HepG2 (cell line): ENCODE results near the gene RIT2. TPM values are rescaled to one million over a fixed set of nuclear protein-coding genes. Genes with fewer than 3 reads are reported as not detected.

Source experiments
- ATAC-seq: fragments of 200-7000 bp; cut with Tn5 transposase; 3 replicates; pipeline ENCODE4 v1.9.1; 2020; ENCODE audit warnings: mild to moderate bottlenecking, moderate library complexity
- BruUV-seq: library from RNA; stranded (reverse); fragments of 400-500 nt; replicated peaks from 2 replicates; lab custom pipeline; 2021; lab: Mats Ljungman, UMichigan
- CTCF ChIA-PET: fragments of 300-600 bp; formaldehyde crosslinking; extraction: SDS; loops from one replicate; lab custom pipeline; 2021; ENCODE audit warnings: low total read pairs, inconsistent platforms, low intra/inter-chr PET ratio; lab: Yijun Ruan, JAX
- POLR2A ChIA-PET: fragments of 350-600 bp; sonication (Branson Sonifier 250); formaldehyde crosslinking; loops from one replicate; lab custom pipeline; 2020; ENCODE audit warnings: antibody characterized with exemption, inconsistent platforms; lab: Yijun Ruan, JAX
- DNase-seq: peaks from one replicate; pipeline ENCODE4 v3.0.0-alpha.2; 2015; ENCODE audit warnings: low spot score
- FAIRE-seq: peaks from 3 replicates; lab custom pipeline; 2011; peaks lifted over from hg19 to GRCh38; lab: Jason Lieb, UNC
- H2AFZ ChIP-seq: one replicate; pipeline ENCODE4 v1.6.1; 2011; ENCODE audit warnings: low read length, inconsistent platforms
- H3K27ac ChIP-seq: fragments of 300-600 bp; 3 replicates; pipeline ENCODE4 v1.8.0; 2011; ENCODE audit warnings: mixed run types, mild to moderate bottlenecking, mixed read lengths, low read length, inconsistent platforms; ENCODE audit not compliant: insufficient read depth; ENCODE audit errors: extremely low read length
- H3K27me3 ChIP-seq, 2 experiments: fragments of 200-600 bp in 1 of 2; 2 replicates in 1 of 2; 3 replicates in 1 of 2; pipeline versions ENCODE4 v1.6.0 to v1.8.0; 2011; ENCODE audit warnings: low read length in 2 of 2, mild to moderate bottlenecking in 2 of 2, moderate library complexity in 2 of 2, inconsistent platforms in 1 of 2; ENCODE audit not compliant: insufficient read depth in 2 of 2, control insufficient read depth in 1 of 2
- H3K36me3 ChIP-seq, 2 experiments: fragments of 200-600 bp in 1 of 2; replicated peaks in 1 of 2; 2 replicates in 1 of 2; 3 replicates in 1 of 2; pipeline versions ENCODE4 v1.5.1 to v1.8.0; 2011; ENCODE audit warnings: low read length in 2 of 2, inconsistent platforms in 1 of 2; ENCODE audit not compliant: insufficient read depth in 2 of 2, control insufficient read depth in 1 of 2
- H3K4me1 ChIP-seq: 2 replicates; pipeline ENCODE4 v1.5.1; 2012; ENCODE audit warnings: low read length, inconsistent platforms; ENCODE audit not compliant: insufficient read depth
- H3K4me2 ChIP-seq: 2 replicates; pipeline ENCODE4 v1.6.0; 2011; ENCODE audit warnings: low read depth, low read length, inconsistent platforms
- H3K4me3 ChIP-seq, 3 experiments: fragments of 200-600 bp in 1 of 3; sonication (generic), shearing (Covaris generic) in 1 of 3; replicated peaks in 1 of 3; 2 replicates each; pipeline ENCODE4 v1.5.1; 2011 to 2016; ENCODE audit warnings: low read length in 3 of 3, inconsistent platforms in 2 of 3, low read depth in 2 of 3, mild to moderate bottlenecking in 2 of 3, control low read depth in 1 of 3, mixed read lengths in 1 of 3; ENCODE audit not compliant: insufficient read depth in 1 of 3
- H3K79me2 ChIP-seq: one replicate; pipeline ENCODE4 v1.6.1; 2011; ENCODE audit warnings: low read length, inconsistent platforms; ENCODE audit not compliant: insufficient read depth
- H3K9ac ChIP-seq: 2 replicates; pipeline ENCODE4 v1.6.0; 2011; ENCODE audit warnings: mild to moderate bottlenecking, low read depth, low read length, inconsistent platforms; ENCODE audit not compliant: insufficient read depth
- H3K9me3 ChIP-seq: 2 replicates; pipeline ENCODE4 v1.5.1; 2012; ENCODE audit warnings: mild to moderate bottlenecking, low read length
- H4K20me1 ChIP-seq: 2 replicates; pipeline ENCODE4 v1.6.0; 2011; ENCODE audit warnings: inconsistent platforms, mild to moderate bottlenecking, low read length, moderate library complexity; ENCODE audit not compliant: insufficient read depth
- HIVEP1 ChIP-seq: sonication (generic); formaldehyde crosslinking; IDR thresholded peaks from 2 replicates; pipeline ENCODE4 v1.4.0; 2020; ENCODE audit warnings: mild to moderate bottlenecking, missing genetic modification reagents
- KLF16 ChIP-seq, 2 experiments: sonication (generic) in 1 of 2; formaldehyde crosslinking in 1 of 2; IDR thresholded peaks; 2 replicates each; pipeline versions ENCODE4 v1.6.1 to v1.8.0; 2016 to 2023; ENCODE audit warnings: missing genetic modification reagents in 2 of 2, missing compliant biosample characterization in 1 of 2
- SMYD3 ChIP-seq: sonication (generic); formaldehyde crosslinking; IDR thresholded peaks from 2 replicates; pipeline ENCODE4 v1.8.1; 2023; ENCODE audit warnings: mild to moderate bottlenecking, missing genetic modification reagents
- YEATS4 ChIP-seq: sonication (generic); formaldehyde crosslinking; IDR thresholded peaks from 2 replicates; pipeline ENCODE4 v1.4.0; 2020; ENCODE audit warnings: missing genetic modification reagents, borderline replicate concordance
- ZBTB42 ChIP-seq: sonication (generic); formaldehyde crosslinking; IDR thresholded peaks from 2 replicates; pipeline ENCODE4 v1.5.0; 2020; ENCODE audit warnings: mild to moderate bottlenecking, missing genetic modification reagents
- ZKSCAN5 ChIP-seq: sonication (generic); formaldehyde crosslinking; IDR thresholded peaks from 2 replicates; pipeline ENCODE4 v1.5.1; 2020; ENCODE audit warnings: mild to moderate bottlenecking, missing genetic modification reagents
- ZNF350 ChIP-seq: sonication (generic); formaldehyde crosslinking; IDR thresholded peaks from 2 replicates; pipeline ENCODE4 v1.4.0; 2020; ENCODE audit warnings: mild to moderate bottlenecking, low read depth, missing genetic modification reagents, borderline replicate concordance
- ZNF407 ChIP-seq: sonication (generic); formaldehyde crosslinking; IDR thresholded peaks from one replicate; pipeline ENCODE4 v1.5.1; 2020; ENCODE audit warnings: mild to moderate bottlenecking, missing genetic modification reagents; ENCODE audit errors: not compliant biosample characterization
- ZNF644 ChIP-seq: IDR thresholded peaks from 2 replicates; pipeline ENCODE4 v1.6.1; 2016; ENCODE audit warnings: low read depth
- WGBS: methylation state at CpG from one replicate; pipeline ENCODE4 v1.1.6; 2017; ENCODE audit warnings: low lambda C conversion rate; 5-methylcytosine and 5-hydroxymethylcytosine counted together
- in situ Hi-C: cut with HindIII; loops from 2 replicates; pipeline ENCODE4 v1.10.0; 2017; ENCODE audit warnings: low pct_unique_long_range_greater_than_20kb; ENCODE audit not compliant: extremely low pct_ligation_motif_present
- intact Hi-C: fragments of 100-400 bp; cut with micrococcal nuclease; formaldehyde crosslinking; loops from one replicate; pipeline ENCODE4 v1.10.0; 2022; ENCODE audit not compliant: unreplicated experiment
- polyA plus RNA-seq, 8 experiments: library from polyadenylated mRNA; depleted of rRNA in 3 of 8; stranded (reverse) in 7 of 8; unstranded in 1 of 8; fragments of >200 nt; fragmentation: Illumina TruSeq in 4 of 8; extraction: Trizol in 4 of 8; gene quantifications; 2 replicates each; pipeline versions ENCODE4 v1.2.1 to v1.2.3, GENCODE V29; 2011 to 2016; ENCODE audit warnings: low read depth in 4 of 8, missing spikeins in 1 of 8, mixed read lengths in 1 of 8; ENCODE audit not compliant: insufficient read depth in 1 of 8
- total RNA-seq, 5 experiments: library from RNA; depleted of rRNA; stranded (reverse); fragments of >200 nt; fragmentation: Illumina TruSeq; extraction: Trizol; gene quantifications; 2 replicates each; pipeline ENCODE4 v1.2.3, GENCODE V29; 2016; ENCODE audit warnings: low read depth in 1 of 5

RIT2 gene
- total and polyA plus RNA-seq, 2 of the 13 experiments (the other 11 are each of a cell fraction or from before 2014, with no cell fraction given), result not detected

- Histone ChIP-seq H3K4me2 (no peak overlapping the region), H3K79me2 (no peaks in the 10 kb centered on the region), H3K9ac (no peak overlapping the region), H3K27ac (no peak overlapping the region), H2AFZ (no peak overlapping the region), H3K27me3 (no peaks in the 10 kb centered on the region), H3K4me3 (no peak overlapping the region), H3K9me3 (no peaks in the 10 kb centered on the region), H3K4me1 (no peaks in the 10 kb centered on the region), H3K36me3 (no peaks in the 10 kb centered on the region), H4K20me1 (no peaks in the 10 kb centered on the region)
- ATAC-seq (no peak), DNase-seq (no peak), FAIRE-seq (no peak)
- POLR2A ChIA-PET, result no interaction called here
- TF ChIP-seq ZNF350, result no peak
- no peak for TF ChIP-seq SMYD3 (CRISPR knock-in tag)
- no peak for TF ChIP-seq ZBTB42 (CRISPR knock-in tag)
- TF ChIP-seq ZKSCAN5 (CRISPR knock-in tag), result no peak
- TF ChIP-seq HIVEP1, result no peak
- no peak for TF ChIP-seq KLF16 (CRISPR knock-in tag; IDR thresholded peaks at IDR 0.05)
- no peak for TF ChIP-seq YEATS4 (CRISPR knock-in tag)
- TF ChIP-seq ZNF644 (CRISPR knock-in tag), result no peak
- no peak for TF ChIP-seq ZNF407 (CRISPR knock-in tag)
- no TSS peak for BruUV-seq
- CTCF ChIA-PET, result no interaction called here
- in situ Hi-C loops (no loop called here), intact Hi-C loops (no loop called here)
- 0% methylated on average over 2 of the region's 2 CpGs for WGBS
Observed at GRCh38 chr18:42872838-42873237, 242.6 kb downstream of the RIT2 start.
